H1 (cell line): ENCODE data around the gene HACD1. TPM values are rescaled to one million over a fixed set of nuclear protein-coding genes. Genes with fewer than 3 reads are reported as not detected.

Source experiments
- CTCF ChIA-PET: fragments of 300-600 bp; sonication (Branson Sonifier 250); formaldehyde crosslinking; loops from one replicate; lab custom pipeline; 2021; ENCODE audit not compliant: partially characterized antibody; lab: Charles Lee
- POLR2A ChIA-PET: fragments of 300-600 bp; sonication (Branson Sonifier 250); formaldehyde crosslinking; loops from one replicate; lab custom pipeline; 2021; ENCODE audit warnings: inconsistent platforms; ENCODE audit not compliant: partially characterized antibody; lab: Charles Lee
- DNase-seq, 2 experiments: peaks; one replicate each; pipeline versions ENCODE4 v3.0.0 to v3.0.0-alpha.2; 2010 to 2022; ENCODE audit warnings: low spot score in 2 of 2, low read depth in 1 of 2, mixed read lengths in 1 of 2
- FAIRE-seq: peaks from 2 replicates; lab custom pipeline; 2011; peaks lifted over from hg19 to GRCh38; lab: Jason Lieb, UNC
- H2AFZ ChIP-seq: 2 replicates; pipeline ENCODE4 v1.8.1; 2012; ENCODE audit warnings: low read length, inconsistent platforms
- H2AK5ac ChIP-seq: 2 replicates; pipeline ENCODE4 v1.6.1; 2013; ENCODE audit warnings: low read depth, low read length
- H2BK120ac ChIP-seq: replicated peaks from 2 replicates; pipeline ENCODE3; 2013; ENCODE audit warnings: low read depth, low read length, inconsistent platforms
- H2BK12ac ChIP-seq: 2 replicates; pipeline ENCODE4 v1.6.1; 2013; ENCODE audit warnings: low read depth, low read length
- H2BK15ac ChIP-seq: 2 replicates; pipeline ENCODE4 v1.6.1; 2013; ENCODE audit warnings: low read length
- H2BK20ac ChIP-seq: 2 replicates; pipeline ENCODE4 v1.6.1; 2013; ENCODE audit warnings: low read length
- H2BK5ac ChIP-seq: 2 replicates; pipeline ENCODE4 v1.6.1; 2013; ENCODE audit warnings: low read depth, low read length
- H3K14ac ChIP-seq: 2 replicates; pipeline ENCODE4 v1.6.1; 2013; ENCODE audit warnings: inconsistent platforms; ENCODE audit not compliant: insufficient read length
- H3K18ac ChIP-seq: 2 replicates; pipeline ENCODE4 v1.6.1; 2013; ENCODE audit warnings: low read length; ENCODE audit errors: extremely low read depth
- H3K23ac ChIP-seq: 2 replicates; pipeline ENCODE4 v1.6.1; 2013; ENCODE audit warnings: inconsistent platforms; ENCODE audit not compliant: insufficient read length
- H3K23me2 ChIP-seq: 2 replicates; pipeline ENCODE4 v1.6.1; 2013; ENCODE audit warnings: low read depth, low read length
- H3K27ac ChIP-seq: 2 replicates; pipeline ENCODE4 v1.6.1; 2011; ENCODE audit warnings: low read depth, low read length, inconsistent platforms
- H3K27me3 ChIP-seq, 4 experiments: replicated peaks in 1 of 4; 1 replicate in 1 of 4; 2 replicates in 3 of 4; pipeline versions ENCODE4 v1.6.1 to v1.8.1; 2011 to 2013; ENCODE audit warnings: low read length in 3 of 4, mild to moderate bottlenecking in 3 of 4, inconsistent platforms in 2 of 4, mixed read lengths in 2 of 4, moderate library complexity in 1 of 4; ENCODE audit not compliant: control insufficient read depth in 3 of 4, insufficient read depth in 3 of 4; ENCODE audit errors: extremely low read depth in 1 of 4
- H3K36me3 ChIP-seq, 4 experiments: 2 replicates each; pipeline versions ENCODE4 v1.6.1 to v1.8.1; 2011 to 2013; ENCODE audit warnings: mild to moderate bottlenecking in 4 of 4, low read length in 3 of 4, moderate library complexity in 2 of 4, control low read depth in 1 of 4, inconsistent platforms in 1 of 4; ENCODE audit not compliant: insufficient read depth in 4 of 4, control insufficient read depth in 2 of 4
- H3K4ac ChIP-seq: replicated peaks from 2 replicates; pipeline ENCODE3; 2013; ENCODE audit warnings: low read length, low read depth, mixed read lengths, inconsistent platforms; ENCODE audit not compliant: insufficient read length
- H3K4me1 ChIP-seq, 4 experiments: replicated peaks in 1 of 4; 1 replicate in 1 of 4; 2 replicates in 3 of 4; pipeline versions ENCODE4 v1.6.1 to v1.8.1; 2011 to 2013; ENCODE audit warnings: low read length in 3 of 4, inconsistent platforms in 2 of 4, mixed read lengths in 1 of 4; ENCODE audit not compliant: insufficient read depth in 4 of 4, control insufficient read depth in 3 of 4
- H3K4me2 ChIP-seq, 2 experiments: 2 replicates each; pipeline versions ENCODE4 v1.6.1 to v1.8.1; 2011 to 2013; ENCODE audit warnings: low read depth in 2 of 2, low read length in 2 of 2, control low read depth in 1 of 2, inconsistent platforms in 1 of 2, mild to moderate bottlenecking in 1 of 2; ENCODE audit not compliant: insufficient read depth in 1 of 2
- H3K4me3 ChIP-seq, 4 experiments: fragments of 200-600, 300-600 bp in 1 of 4; sonication (generic), shearing (Covaris generic), sonication (Bioruptor Twin) in 1 of 4; 2 replicates each; pipeline versions ENCODE4 v1.5.1 to v1.8.1; 2011 to 2016; ENCODE audit warnings: low read length in 4 of 4, low read depth in 3 of 4, control low read depth in 2 of 4, inconsistent platforms in 2 of 4, mild to moderate bottlenecking in 2 of 4, mixed read lengths in 1 of 4, moderate library complexity in 1 of 4; ENCODE audit not compliant: insufficient read depth in 2 of 4; ENCODE audit errors: extremely low read depth in 1 of 4
- H3K56ac ChIP-seq: replicated peaks from 2 replicates; pipeline ENCODE3; 2013; ENCODE audit warnings: low read depth, mild to moderate bottlenecking, mixed read lengths, low read length, inconsistent platforms; ENCODE audit not compliant: insufficient read length
- H3K79me1 ChIP-seq: 2 replicates; pipeline ENCODE4 v1.6.1; 2013; ENCODE audit warnings: low read depth, low read length, control low read depth
- H3K79me2 ChIP-seq, 2 experiments: 2 replicates each; pipeline versions ENCODE4 v1.6.1 to v1.8.1; 2012 to 2013; ENCODE audit warnings: low read length in 2 of 2, mild to moderate bottlenecking in 2 of 2, inconsistent platforms in 1 of 2; ENCODE audit not compliant: insufficient read depth in 2 of 2, control insufficient read depth in 1 of 2
- H3K9ac ChIP-seq, 4 experiments: replicated peaks in 1 of 4; 1 replicate in 1 of 4; 2 replicates in 3 of 4; pipeline versions ENCODE4 v1.6.1 to v1.8.1; 2011 to 2013; ENCODE audit warnings: low read depth in 3 of 4, low read length in 3 of 4, control low read depth in 2 of 4, mild to moderate bottlenecking in 2 of 4, moderate library complexity in 2 of 4, inconsistent platforms in 1 of 4; ENCODE audit errors: extremely low read depth in 1 of 4
- H3K9me3 ChIP-seq, 2 experiments: 2 replicates each; pipeline versions ENCODE4 v1.6.1 to v1.8.1; 2012 to 2013; ENCODE audit warnings: mild to moderate bottlenecking in 2 of 2, moderate library complexity in 2 of 2, control low read depth in 1 of 2, inconsistent platforms in 1 of 2, low read depth in 1 of 2, low read length in 1 of 2, mixed read lengths in 1 of 2; ENCODE audit not compliant: insufficient read depth in 2 of 2
- H4K20me1 ChIP-seq, 2 experiments: replicated peaks in 1 of 2; 2 replicates each; pipeline versions ENCODE3 to v1.8.1; 2011 to 2013; ENCODE audit warnings: inconsistent platforms in 2 of 2, low read length in 2 of 2, mild to moderate bottlenecking in 1 of 2; ENCODE audit not compliant: insufficient read depth in 2 of 2, control insufficient read depth in 1 of 2
- H4K5ac ChIP-seq: 2 replicates; pipeline ENCODE4 v1.6.1; 2013; ENCODE audit warnings: low read length, low read depth, mixed read lengths, inconsistent platforms; ENCODE audit not compliant: insufficient read length
- H4K8ac ChIP-seq: 2 replicates; pipeline ENCODE4 v1.8.0; 2013; ENCODE audit warnings: mild to moderate bottlenecking, moderate library complexity, low read length, inconsistent platforms; ENCODE audit not compliant: insufficient read depth; ENCODE audit errors: extremely low read depth
- H4K91ac ChIP-seq: replicated peaks from 2 replicates; pipeline ENCODE3; 2013; ENCODE audit warnings: low read length, mixed read lengths, inconsistent platforms; ENCODE audit not compliant: insufficient read length
- CHD1 ChIP-seq: IDR thresholded peaks from 2 replicates; pipeline ENCODE4 v1.6.1; 2012; ENCODE audit warnings: low read depth, low read length, improper control_type of control experiment
- EZH2 ChIP-seq: fragments of 200-600 bp; sonication (generic); IDR thresholded peaks from 2 replicates; pipeline ENCODE4 v1.7.1; 2012; ENCODE audit warnings: low read depth, mild to moderate bottlenecking, moderate library complexity, low read length, inconsistent platforms; ENCODE audit not compliant: severe bottlenecking
- RAD21 ChIP-seq, 2 experiments: IDR thresholded peaks in 1 of 2; conservative IDR thresholded peaks in 1 of 2; 2 replicates each; pipeline ENCODE4 v1.6.1; 2011; ENCODE audit warnings: low read depth in 2 of 2, low read length in 2 of 2, improper control_type of control experiment in 1 of 2, inconsistent platforms in 1 of 2, mild to moderate bottlenecking in 1 of 2, moderate library complexity in 1 of 2
- RFX5 ChIP-seq: IDR thresholded peaks from 2 replicates; pipeline ENCODE4 v1.6.1; 2011; ENCODE audit warnings: low read depth, low read length, improper control_type of control experiment, borderline replicate concordance
- SAP30 ChIP-seq: fragments of 300-600 bp; sonication (generic); IDR thresholded peaks from 2 replicates; pipeline ENCODE4 v1.7.1; 2012; ENCODE audit warnings: low read length, moderate library complexity, mild to moderate bottlenecking, inconsistent platforms; ENCODE audit not compliant: insufficient read depth, insufficient replicate concordance
- ZNF274 ChIP-seq: IDR thresholded peaks from 2 replicates; pipeline ENCODE4 v1.7.0; 2012; ENCODE audit warnings: low read length, borderline replicate concordance; ENCODE audit errors: extremely low read depth
- WGBS, 2 experiments: shearing (Covaris generic) in 1 of 2; methylation state at CpG; one replicate each; pipeline versions ENCODE4 v1.1.6 to v1.1.7; 2013 to 2015; ENCODE audit warnings: low lambda C conversion rate in 2 of 2, mixed read lengths in 2 of 2, inconsistent platforms in 1 of 2, low coverage in 1 of 2, missing lambda C conversion rate in 1 of 2; ENCODE audit not compliant: insufficient replicate concordance in 2 of 2, insufficient coverage in 1 of 2, insufficient read length in 1 of 2; ENCODE audit errors: extremely low coverage in 1 of 2, missing lambda C conversion rate in 1 of 2; 5-methylcytosine and 5-hydroxymethylcytosine counted together
- polyA plus RNA-seq, 7 experiments: library from polyadenylated mRNA; depleted of rRNA in 3 of 7; stranded (reverse) in 5 of 7; unstranded in 2 of 7; fragments of >200 nt in 5 of 7; fragments of 200-250 nt in 2 of 7; gene quantifications; 1 replicate in 5 of 7; 2 replicates in 1 of 7; 4 replicates in 1 of 7; pipeline versions ENCODE4 v1.2.1 to v1.2.3, GENCODE V29; 2011 to 2013; ENCODE audit warnings: missing spikeins in 2 of 7, mixed read lengths in 2 of 7
- total RNA-seq: library from RNA; stranded (reverse); fragmentation: NEBNext Ultra II Directional; extraction: Animal tissue kit (Norgen Biotek cat#: 25700); gene quantifications from 2 replicates; pipeline ENCODE4 v1.2.1, GENCODE V29; 2021
- TF ChIP-seq, protein P1 (sequence below): IDR thresholded peaks from 2 replicates; pipeline ENCODE4 v1.6.1; 2012; ENCODE audit warnings: inconsistent platforms
- TF ChIP-seq, protein P2 (sequence below): IDR thresholded peaks from 2 replicates; pipeline ENCODE4 v1.6.1; 2012; ENCODE audit warnings: low read length, inconsistent platforms

The HACD1 gene
- total and polyA plus RNA-seq, 2 of the 8 experiments (the other 6 are each of a cell fraction or from before 2014, with no cell fraction given), result 18.7 to 30.8 TPM

DNA sequence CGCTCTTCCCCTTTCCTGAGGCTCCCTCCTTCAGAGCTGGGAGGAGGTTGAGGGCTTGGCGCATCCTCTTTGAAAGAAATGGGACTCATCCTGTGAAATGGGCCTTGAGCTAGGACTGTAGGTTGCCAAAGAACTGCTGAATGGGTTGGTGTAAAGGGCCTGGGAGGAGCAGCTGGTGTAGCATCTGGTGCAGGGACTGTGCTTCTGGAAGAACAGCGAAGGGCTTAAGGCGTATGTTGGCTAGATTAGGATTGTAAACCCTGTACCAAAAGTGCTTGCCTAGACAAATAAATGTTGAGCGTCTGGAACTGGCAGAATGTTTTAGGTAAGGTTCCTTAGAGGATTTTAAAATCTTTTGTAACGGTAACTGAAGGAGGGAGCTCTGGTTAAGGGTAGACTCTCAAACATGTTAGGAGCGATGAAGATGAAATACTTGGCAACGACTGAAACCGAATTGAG lies 27.3 kb upstream of the HACD1 start:
- H3K4me2 ChIP-seq, result peak overlapping the region; percentile 71 to 81
- H2BK20ac ChIP-seq, result no peak overlapping the region
- CTCF ChIA-PET, result interaction anchor here (0.9 to 1.6 kb wide), 4 partner anchors 10 to 668 kb away, joined by 3 to 5 read pairs (median 4); no protein-coding TSS in a partner anchor
- H3K4me1 ChIP-seq, result peaks cover 0 to 5% (median 1%) of the 10 kb centered on the region in 4 experiments; a peak in 4 of 7 replicates
- H3K23ac ChIP-seq, result no peak overlapping the region
- H3K23me2 ChIP-seq, result no peaks in the 10 kb centered on the region; the same call in 1 of the 2 replicates
- H2BK15ac ChIP-seq, result no peak overlapping the region
- DNase-seq, result no peak
- no peak overlapping the region for H2BK120ac ChIP-seq
- H2BK12ac ChIP-seq, result 0 out of 2 replicates have a peak overlapping the region, but pooled peaks have one; percentile 40
- peaks cover 2% of the 10 kb centered on the region; the same call in 1 of the 2 replicates for H3K79me1 ChIP-seq
- H3K9me3 ChIP-seq, result no peaks in the 10 kb centered on the region
- no peaks in the 10 kb centered on the region for H3K27me3 ChIP-seq
- H4K91ac ChIP-seq, result peak overlapping the region; percentile 60
- peak overlapping the region; percentile 75 to 99 (median 92) for H3K9ac ChIP-seq
- H3K36me3 ChIP-seq, result peaks cover 0 to 2% (median under 1%) of the 10 kb centered on the region in 4 experiments; a peak in 2 of 8 replicates
- POLR2A ChIA-PET, result interaction anchor here (0.8 to 3.8 kb wide), 14 partner anchors 8 to 67 kb away, joined by 3 to 29 read pairs (median 6); partner anchors contain the start of gene HACD1
- no peak for FAIRE-seq
- H3K27ac ChIP-seq, result peak overlapping the region; percentile 99
- H2AFZ ChIP-seq, result peak overlapping the region; percentile 88; the same call in 1 of the 2 replicates
- peak overlapping the region; percentile 4 for H3K4ac ChIP-seq
- H4K8ac ChIP-seq, result peak overlapping the region; percentile 98; the same call in 1 of the 2 replicates
- WGBS, 2 experiments, result 3% methylated on average over 9 of the region's 9 CpGs; no CpG with 5 or more reads in 1 of the 2 experiments
- peak overlapping the region; percentile 86; the same call in 1 of the 2 replicates for H3K18ac ChIP-seq
- H3K56ac ChIP-seq, result peak overlapping the region; percentile 65
- 0 out of 2 replicates have a peak overlapping the region, but pooled peaks have one; percentile 3 for H2AK5ac ChIP-seq
- H4K20me1 ChIP-seq, result peaks cover 0 to 2% of the 10 kb centered on the region in 2 experiments
- H3K4me3 ChIP-seq, result peak overlapping the region; percentile 86 to 98 (median 96)
- H3K14ac ChIP-seq, result peak overlapping the region; percentile 62
- peaks cover 17 to 75% of the 10 kb centered on the region in 2 experiments for H3K79me2 ChIP-seq
- H2BK5ac ChIP-seq, result peak overlapping the region; percentile 100
- H4K5ac ChIP-seq, result peak overlapping the region; percentile 75
- TF ChIP-seq RAD21 (IDR thresholded peaks at IDR 0.05 in 1 of 2, conservative IDR thresholded peaks at IDR 0.05 in 1 of 2; ENCODE audit: low read depth in 2 of 2, low read length in 2 of 2) (no peak), RFX5 (no peak), SAP30 (no peak), EZH2 (no peak), ZNF274 (no peak), CHD1 (no peak)
- TF ChIP-seq, protein P1, sequence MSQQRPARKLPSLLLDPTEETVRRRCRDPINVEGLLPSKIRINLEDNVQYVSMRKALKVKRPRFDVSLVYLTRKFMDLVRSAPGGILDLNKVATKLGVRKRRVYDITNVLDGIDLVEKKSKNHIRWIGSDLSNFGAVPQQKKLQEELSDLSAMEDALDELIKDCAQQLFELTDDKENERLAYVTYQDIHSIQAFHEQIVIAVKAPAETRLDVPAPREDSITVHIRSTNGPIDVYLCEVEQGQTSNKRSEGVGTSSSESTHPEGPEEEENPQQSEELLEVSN, result no peak
- TF ChIP-seq, protein P2, sequence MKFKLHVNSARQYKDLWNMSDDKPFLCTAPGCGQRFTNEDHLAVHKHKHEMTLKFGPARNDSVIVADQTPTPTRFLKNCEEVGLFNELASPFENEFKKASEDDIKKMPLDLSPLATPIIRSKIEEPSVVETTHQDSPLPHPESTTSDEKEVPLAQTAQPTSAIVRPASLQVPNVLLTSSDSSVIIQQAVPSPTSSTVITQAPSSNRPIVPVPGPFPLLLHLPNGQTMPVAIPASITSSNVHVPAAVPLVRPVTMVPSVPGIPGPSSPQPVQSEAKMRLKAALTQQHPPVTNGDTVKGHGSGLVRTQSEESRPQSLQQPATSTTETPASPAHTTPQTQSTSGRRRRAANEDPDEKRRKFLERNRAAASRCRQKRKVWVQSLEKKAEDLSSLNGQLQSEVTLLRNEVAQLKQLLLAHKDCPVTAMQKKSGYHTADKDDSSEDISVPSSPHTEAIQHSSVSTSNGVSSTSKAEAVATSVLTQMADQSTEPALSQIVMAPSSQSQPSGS, result no peak
